ENCODE measurements around the gene FAM3C. TPM values are rescaled to one million over a fixed set of nuclear protein-coding genes. Genes with fewer than 3 reads are reported as not detected.

FAM3C gene
- total and polyA plus RNA-seq, 2 of the 8 experiments (the other 6 are each of a cell fraction or from before 2014, with no cell fraction given) = 27.0 to 77.7 TPM

GRCh38 chr7:121327671-121328070 lies 68.4 kb downstream of the FAM3C start:
- Histone ChIP-seq H4K91ac (replicated peaks; ENCODE audit: insufficient read length, low read length) (no peak overlapping the region), H2BK15ac (ENCODE audit: low read length) (no peak overlapping the region), H3K23ac (ENCODE audit: insufficient read length) (no peak overlapping the region), H3K18ac (ENCODE audit: extremely low read depth, low read length) (no peak overlapping the region), H2AK5ac (ENCODE audit: low read depth, low read length) (no peak overlapping the region), H4K8ac (ENCODE audit: extremely low read depth, insufficient read depth, low read length) (no peak overlapping the region), H2AFZ (ENCODE audit: low read length) (no peak overlapping the region), H4K20me1 (replicated peaks in 1 of 2; ENCODE audit: control insufficient read depth in 1 of 2, insufficient read depth in 2 of 2, low read length in 2 of 2) (no peaks in the 10 kb centered on the region), H3K79me1 (ENCODE audit: low read depth, low read length) (no peaks in the 10 kb centered on the region), H3K4me1 (replicated peaks in 1 of 4; ENCODE audit: control insufficient read depth in 3 of 4, insufficient read depth in 4 of 4, low read length in 3 of 4) (peaks cover 0 to 5% (median under 1%) of the 10 kb centered on the region in 4 experiments; a peak in 2 of 7 replicates), H3K79me2 (ENCODE audit: control insufficient read depth in 1 of 2, insufficient read depth in 2 of 2, low read length in 2 of 2) (no peaks in the 10 kb centered on the region), H4K5ac (ENCODE audit: insufficient read length, low read depth, low read length) (no peak overlapping the region), H2BK12ac (ENCODE audit: low read depth, low read length) (no peak overlapping the region), H3K9me3 (ENCODE audit: insufficient read depth in 2 of 2, low read depth in 1 of 2, low read length in 1 of 2) (no peaks in the 10 kb centered on the region), H3K36me3 (ENCODE audit: control insufficient read depth in 2 of 4, insufficient read depth in 4 of 4, low read length in 3 of 4) (no peaks in the 10 kb centered on the region), H3K9ac (replicated peaks in 1 of 4; ENCODE audit: extremely low read depth in 1 of 4, low read depth in 3 of 4, low read length in 3 of 4) (no peak overlapping the region), H2BK120ac (replicated peaks; ENCODE audit: low read depth, low read length) (no peak overlapping the region), H3K27ac (ENCODE audit: low read depth, low read length) (no peak overlapping the region), H3K4me3 (ENCODE audit: extremely low read depth in 1 of 4, insufficient read depth in 2 of 4, low read depth in 3 of 4, low read length in 4 of 4) (no peak overlapping the region), H3K27me3 (replicated peaks in 1 of 4; ENCODE audit: control insufficient read depth in 3 of 4, extremely low read depth in 1 of 4, insufficient read depth in 3 of 4, low read length in 3 of 4) (peaks cover 1 to 38% (median 19%) of the 10 kb centered on the region in 4 experiments; a peak in 6 of 7 replicates), H2BK20ac (ENCODE audit: low read length) (no peak overlapping the region), H3K4me2 (ENCODE audit: insufficient read depth in 1 of 2, low read depth in 2 of 2, low read length in 2 of 2) (no peak overlapping the region; a peak in 1 of 4 replicates), H3K23me2 (ENCODE audit: low read depth, low read length) (peaks cover 16% of the 10 kb centered on the region), H3K14ac (ENCODE audit: insufficient read length) (no peak overlapping the region), H2BK5ac (ENCODE audit: low read depth, low read length) (no peak overlapping the region), H3K56ac (replicated peaks; ENCODE audit: insufficient read length, low read depth, low read length) (no peak overlapping the region), H3K4ac (replicated peaks; ENCODE audit: insufficient read length, low read depth, low read length) (no peak overlapping the region)
- FAIRE-seq (no peak), DNase-seq (ENCODE audit: low read depth in 1 of 2, low spot score in 2 of 2) (no peak)
- ChIA-PET CTCF (ENCODE audit: partially characterized antibody) (no interaction called here), POLR2A (ENCODE audit: partially characterized antibody) (no interaction called here)
- TF ChIP-seq USF2 (IDR thresholded peaks at IDR 0.05; ENCODE audit: low read length) (no peak), POU5F1 (IDR thresholded peaks at IDR 0.05; ENCODE audit: low read depth, low read length) (no peak), SIN3A (conservative IDR thresholded peaks at IDR 0.05 in 1 of 2, IDR thresholded peaks at IDR 0.05 in 1 of 2; ENCODE audit: low read depth in 1 of 2, low read length in 2 of 2) (no peak), SP4 (IDR thresholded peaks at IDR 0.05; ENCODE audit: low read length) (no peak), TAF7 (optimal IDR thresholded peaks at IDR 0.05; ENCODE audit: borderline replicate concordance, low read depth, low read length) (no peak), SIX5 (IDR thresholded peaks at IDR 0.05; ENCODE audit: low read depth, low read length) (no peak), SIRT6 (IDR thresholded peaks at IDR 0.05; ENCODE audit: low read length) (no peak), PHF8 (conservative IDR thresholded peaks at IDR 0.05; ENCODE audit: low read depth, low read length) (no peak), TCF12 (IDR thresholded peaks at IDR 0.05; ENCODE audit: low read depth, low read length) (no peak), SRF (IDR thresholded peaks at IDR 0.05; ENCODE audit: low read depth, low read length) (no peak), CEBPB (IDR thresholded peaks at IDR 0.05; ENCODE audit: low read depth, low read length) (no peak), POLR2AphosphoS5 (IDR thresholded peaks at IDR 0.05; ENCODE audit: low read depth, low read length) (no peak)
- WGBS, 2 experiments (ENCODE audit: extremely low coverage in 1 of 2, insufficient coverage in 1 of 2, insufficient read length in 1 of 2, insufficient replicate concordance in 2 of 2, low coverage in 1 of 2, low lambda C conversion rate in 2 of 2, missing lambda C conversion rate in 1 of 2) = 85% methylated on average over 5 of the region's 5 CpGs; no CpG with 5 or more reads in 1 of the 2 experiments
